Activated T-cell treated with anti-CD3 and anti-CD28 coated beads, Interleukin-2, amount 50 U/mL, for 1 hour (primary cell): ENCODE results near the gene TAF11L10.
"Not testable (repeated sequence)": the region's sequence is repeated elsewhere in the genome, so short reads cannot be mapped to it uniquely, and the experiment has no call there.

Experiments
- DNase-seq: peaks from one replicate; pipeline ENCODE4 v3.0.0-alpha.2; 2020

TAF11L10 gene

DNA sequence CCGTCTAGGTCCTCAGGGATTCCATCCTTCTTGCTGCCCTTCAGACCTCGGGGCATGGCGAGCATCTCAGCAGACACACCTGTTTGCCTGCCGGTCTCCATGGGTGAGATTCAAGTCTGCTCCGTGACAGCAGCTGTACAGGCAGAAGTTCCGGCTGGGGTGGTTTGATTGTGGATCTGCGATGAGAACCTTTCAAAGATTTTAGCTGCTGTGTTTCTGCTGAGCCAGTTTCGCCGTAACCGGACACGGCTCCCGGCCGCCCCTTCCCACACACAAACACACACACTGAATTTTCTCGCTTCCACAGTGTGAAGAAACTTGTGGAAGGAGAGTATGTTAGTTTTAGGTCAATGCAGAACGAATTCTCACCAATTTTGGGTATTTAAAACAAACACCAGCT, at the start of gene TAF11L10:
Gene TAF11L10, minus strand, starts transcription at position 101 of the 400 bp plus-strand sequence.
- not testable (repeated sequence) for DNase-seq

DNA sequence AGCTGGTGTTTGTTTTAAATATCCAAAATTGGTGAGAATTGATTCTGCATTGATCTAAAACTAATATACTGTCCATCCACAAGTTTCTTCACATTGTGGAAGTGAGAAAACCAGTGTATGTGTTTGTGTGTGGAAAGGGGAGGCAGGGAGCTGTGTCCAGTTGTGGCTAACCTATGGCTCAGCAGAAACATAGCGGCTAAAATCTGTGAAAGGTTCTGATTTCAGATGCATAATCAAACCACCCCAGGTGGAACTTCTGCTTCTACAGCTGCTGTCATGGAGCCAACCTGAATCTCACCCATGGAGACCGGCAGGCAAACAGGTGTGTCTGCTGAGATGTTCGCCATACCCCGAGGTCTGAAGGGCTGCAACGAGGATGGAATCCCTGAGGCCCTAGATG, 36.5 kb upstream of the TAF11L10 start, which contains the start of gene TAF11L14:
Gene TAF11L14, plus strand, starts transcription at position 301 of the 400 bp plus-strand sequence.
- DNase-seq = no peak

DNA sequence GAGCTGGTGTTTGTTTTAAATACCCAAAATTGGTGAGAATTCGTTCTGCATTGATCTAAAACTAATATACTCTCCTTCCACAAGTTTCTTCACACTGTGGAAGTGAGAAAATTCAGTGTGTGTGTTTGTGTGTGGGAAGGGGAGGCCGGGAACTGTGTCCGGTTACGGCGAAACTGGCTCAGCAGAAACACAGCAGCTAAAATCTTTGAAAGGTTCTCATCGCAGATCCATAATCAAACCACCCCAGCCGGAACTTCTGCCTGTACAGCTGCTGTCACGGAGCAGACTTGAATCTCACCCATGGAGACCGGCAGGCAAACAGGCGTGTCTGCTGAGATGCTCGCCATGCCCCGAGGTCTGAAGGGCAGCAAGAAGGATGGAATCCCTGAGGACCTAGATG, 34.2 kb upstream of the TAF11L10 start, which contains the start of gene TAF11L13:
Gene TAF11L13, plus strand, starts transcription at position 301 of the 400 bp plus-strand sequence.
- not testable (repeated sequence) for DNase-seq

DNA sequence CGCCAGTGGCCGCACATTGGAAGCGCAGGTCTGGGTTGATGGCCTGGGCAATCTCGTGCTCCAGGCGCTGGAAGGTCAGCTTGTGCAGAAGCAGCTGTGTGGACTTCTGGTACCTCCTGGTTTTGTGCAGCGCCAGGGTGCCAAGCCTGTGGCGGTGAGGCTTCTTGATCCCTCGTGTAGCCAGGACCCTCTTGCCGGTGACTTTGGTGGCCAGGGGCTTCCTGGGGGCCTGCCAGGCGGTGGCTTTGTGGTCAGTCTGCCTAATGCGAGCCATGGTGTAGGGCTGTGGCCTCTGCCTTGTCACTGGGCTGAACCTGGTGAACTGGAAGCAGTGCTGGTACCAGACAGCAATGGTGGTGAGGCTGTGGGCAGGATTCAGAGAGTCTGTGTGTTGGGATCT, 28.1 kb upstream of the TAF11L10 start:
- no peak for DNase-seq

DNA sequence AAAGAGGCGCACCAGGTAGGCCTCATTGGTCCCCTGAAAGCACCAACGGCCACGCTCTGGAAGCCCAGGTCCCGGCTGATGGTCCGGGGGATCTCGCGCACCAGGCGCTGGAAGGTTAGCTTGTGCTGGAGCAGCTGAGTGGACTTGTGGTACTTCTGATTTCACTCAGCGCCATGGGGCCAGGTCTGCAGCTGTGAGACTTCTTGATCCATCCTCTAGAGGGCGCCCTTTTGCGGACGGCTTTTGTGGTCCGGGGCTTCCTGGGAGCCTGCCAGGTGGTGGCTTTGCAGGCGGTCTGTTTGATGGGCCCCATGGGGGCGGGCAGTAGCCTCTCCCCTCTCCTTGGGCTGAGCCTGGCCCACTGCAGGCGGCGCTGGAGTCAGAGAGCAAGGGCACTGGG, 23.0 kb upstream of the TAF11L10 start:
- no peak for DNase-seq

DNA sequence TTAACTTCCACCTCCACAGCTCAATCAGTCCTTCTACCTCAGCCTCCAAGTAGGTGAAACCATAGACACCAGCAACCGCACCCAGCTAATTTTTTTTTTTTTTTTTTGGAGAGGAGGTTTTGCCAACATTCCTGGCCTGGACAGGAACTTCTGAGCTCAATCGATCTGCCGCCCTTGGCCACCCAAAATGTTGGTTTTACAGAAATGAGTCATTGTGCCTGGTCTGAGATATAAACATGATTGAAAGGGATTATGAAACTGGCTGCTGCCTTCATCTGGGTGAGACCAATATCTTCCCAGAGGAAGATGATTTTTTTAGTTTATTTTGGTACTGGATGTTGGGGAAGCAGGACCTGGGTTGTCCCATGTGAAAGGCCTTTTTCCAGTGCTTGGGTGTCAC, 21.7 kb upstream of the TAF11L10 start:
- no peak for DNase-seq

DNA sequence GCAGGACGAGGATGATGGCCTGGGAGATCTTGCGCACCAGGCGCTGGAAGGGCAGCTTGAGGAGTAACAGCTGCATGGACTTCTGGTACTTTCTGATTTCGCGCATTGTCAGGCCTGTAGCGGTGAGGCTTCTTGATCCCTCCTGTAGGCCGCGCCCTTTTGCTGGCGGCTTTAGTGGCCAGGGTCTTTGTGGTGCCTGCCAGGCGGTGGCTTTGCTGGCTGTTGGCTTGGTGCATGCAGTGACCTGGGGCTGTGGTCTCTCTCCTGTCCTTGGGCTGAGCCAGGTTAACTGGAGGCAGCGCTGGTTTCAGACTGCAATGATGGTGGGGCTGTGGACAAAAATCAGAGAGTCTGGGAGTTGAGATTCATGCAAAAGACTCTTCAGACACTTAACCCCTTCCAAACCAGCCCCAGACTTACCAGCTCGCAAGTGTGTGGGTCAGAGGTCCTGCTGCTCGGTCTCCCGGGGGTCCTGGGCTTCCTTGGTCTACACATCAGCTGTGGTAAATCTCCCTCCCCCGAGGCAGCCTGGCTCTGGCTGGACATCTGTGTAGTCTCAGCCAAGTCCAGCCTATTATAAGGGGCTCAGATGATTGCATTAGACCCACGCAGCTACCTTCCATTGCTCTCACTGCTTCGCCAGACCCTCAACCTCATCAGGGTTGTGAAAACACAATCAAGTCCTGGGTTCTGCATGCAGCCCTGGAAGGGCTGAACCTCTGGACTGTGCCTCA, 17.4 kb upstream of the TAF11L10 start:
- DNase-seq = no peak

DNA sequence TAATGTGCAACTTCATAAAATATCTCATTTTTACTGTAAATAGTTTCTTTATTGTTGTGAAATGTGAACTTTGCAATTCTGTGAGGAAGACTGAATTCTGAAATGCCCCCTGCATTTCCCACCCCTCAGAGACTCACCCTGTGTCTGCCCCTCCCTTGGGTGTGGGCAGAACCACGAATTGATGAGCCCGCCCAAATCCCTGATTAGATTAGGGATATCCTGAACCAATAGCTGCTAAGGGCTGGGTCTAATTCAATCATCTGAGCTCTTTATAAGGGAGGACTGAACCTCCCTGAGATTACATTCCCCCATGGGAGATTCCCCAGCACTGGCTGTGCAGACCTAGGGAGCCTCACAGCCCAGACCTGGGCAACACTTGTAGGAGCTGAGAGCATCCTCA, 12.5 kb upstream of the TAF11L10 start, which contains the start of gene TAF11L12:
Gene TAF11L12, plus strand, starts transcription at position 301 of the 400 bp plus-strand sequence.
- DNase-seq = not testable (repeated sequence)

DNA sequence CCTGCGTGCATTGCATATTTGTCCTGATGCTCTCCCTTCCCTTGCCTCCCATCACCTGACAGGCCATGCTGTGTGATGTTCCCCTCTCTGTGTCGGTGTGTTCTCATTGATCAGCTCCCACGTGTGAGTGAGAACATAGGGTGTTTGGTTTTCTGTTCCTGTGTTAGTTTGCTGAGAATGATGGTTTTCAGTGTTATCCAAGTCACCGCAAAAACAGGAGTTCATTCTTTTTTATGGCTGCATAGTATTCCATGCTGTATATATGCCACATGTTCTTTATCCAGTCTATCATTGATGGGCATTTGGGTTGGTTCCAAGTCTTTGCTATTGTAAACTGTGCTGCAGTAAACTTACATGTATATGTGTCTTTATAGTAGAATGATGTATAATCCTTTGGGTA, 9.8 kb upstream of the TAF11L10 start:
- not testable (repeated sequence) for DNase-seq

DNA sequence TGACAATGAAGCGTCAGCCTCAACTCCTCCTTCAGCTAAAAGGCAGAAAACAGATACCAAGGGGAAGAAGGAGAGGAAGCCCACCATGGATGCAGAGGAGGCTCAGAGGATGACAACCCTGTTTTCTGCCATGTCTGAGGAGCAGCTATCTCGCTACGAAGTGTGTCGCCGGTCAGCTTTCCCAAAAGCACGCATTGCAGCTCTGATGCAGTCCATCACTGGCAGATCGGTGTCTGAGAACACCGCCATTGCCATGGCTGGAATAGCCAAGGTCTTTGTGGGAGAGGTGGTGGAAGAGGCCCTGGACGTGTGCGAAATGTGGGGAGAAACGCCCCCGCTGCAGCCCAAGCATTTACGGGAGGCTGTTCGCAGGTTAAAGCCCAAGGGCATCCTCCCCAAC, 7.3 kb upstream of the TAF11L10 start:
- no peak for DNase-seq

DNA sequence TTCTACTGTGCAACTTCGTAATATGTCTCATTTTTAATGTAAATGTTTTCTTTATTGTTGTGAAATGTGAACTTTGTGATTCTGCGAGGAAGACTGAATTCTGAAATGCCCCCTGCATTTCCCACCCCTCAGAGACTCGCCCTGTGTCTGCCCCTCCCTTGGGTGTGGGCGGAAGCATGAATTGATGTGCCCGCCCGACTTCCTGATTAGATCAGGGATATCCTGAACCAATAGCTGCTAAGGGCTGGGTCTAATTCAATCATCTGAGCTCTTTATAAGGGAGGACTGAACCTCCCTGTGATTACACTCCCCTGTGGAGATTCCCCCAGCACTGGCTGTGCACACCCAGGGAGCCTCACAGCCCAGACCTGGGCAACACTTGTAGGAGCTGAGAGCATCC, 6.3 kb upstream of the TAF11L10 start, which contains the start of gene TAF11L11:
Gene TAF11L11, plus strand, starts transcription at position 304 of the 400 bp plus-strand sequence.
- not testable (repeated sequence) for DNase-seq

DNA sequence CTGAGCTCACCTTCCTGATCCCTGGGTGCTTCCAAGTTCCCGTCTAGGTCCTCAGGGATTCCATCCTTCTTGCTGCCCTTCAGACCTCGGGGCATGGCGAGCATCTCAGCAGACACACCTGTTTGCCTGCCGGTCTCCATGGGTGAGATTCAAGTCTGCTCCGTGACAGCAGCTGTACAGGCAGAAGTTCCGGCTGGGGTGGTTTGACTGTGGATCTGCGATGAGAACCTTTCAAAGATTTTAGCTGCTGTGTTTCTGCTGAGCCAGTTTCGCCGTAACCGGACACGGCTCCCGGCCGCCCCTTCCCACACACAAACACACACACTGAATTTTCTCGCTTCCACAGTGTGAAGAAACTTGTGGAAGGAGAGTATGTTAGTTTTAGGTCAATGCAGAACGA, 3.4 kb downstream of the TAF11L10 start, which contains the start of gene TAF11L9:
Gene TAF11L9, minus strand, starts transcription at position 140 of the 400 bp plus-strand sequence.
- not testable (repeated sequence) for DNase-seq

DNA sequence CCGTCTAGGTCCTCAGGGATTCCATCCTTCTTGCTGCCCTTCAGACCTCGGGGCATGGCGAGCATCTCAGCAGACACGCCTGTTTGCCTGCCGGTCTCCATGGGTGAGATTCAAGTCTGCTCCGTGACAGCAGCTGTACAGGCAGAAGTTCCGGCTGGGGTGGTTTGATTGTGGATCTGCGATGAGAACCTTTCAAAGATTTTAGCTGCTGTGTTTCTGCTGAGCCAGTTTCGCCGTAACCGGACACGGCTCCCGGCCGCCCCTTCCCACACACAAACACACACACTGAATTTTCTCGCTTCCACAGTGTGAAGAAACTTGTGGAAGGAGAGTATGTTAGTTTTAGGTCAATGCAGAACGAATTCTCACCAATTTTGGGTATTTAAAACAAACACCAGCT, 6.8 kb downstream of the TAF11L10 start, which contains the start of gene TAF11L8:
Gene TAF11L8, minus strand, starts transcription at position 101 of the 400 bp plus-strand sequence.
- not testable (repeated sequence) for DNase-seq

DNA sequence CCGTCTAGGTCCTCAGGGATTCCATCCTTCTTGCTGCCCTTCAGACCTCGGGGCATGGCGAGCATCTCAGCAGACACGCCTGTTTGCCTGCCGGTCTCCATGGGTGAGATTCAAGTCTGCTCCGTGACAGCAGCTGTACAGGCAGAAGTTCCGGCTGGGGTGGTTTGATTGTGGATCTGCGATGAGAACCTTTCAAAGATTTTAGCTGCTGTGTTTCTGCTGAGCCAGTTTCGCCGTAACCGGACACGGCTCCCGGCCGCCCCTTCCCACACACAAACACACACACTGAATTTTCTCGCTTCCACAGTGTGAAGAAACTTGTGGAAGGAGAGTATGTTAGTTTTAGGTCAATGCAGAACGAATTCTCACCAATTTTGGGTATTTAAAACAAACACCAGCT, 12.0 kb downstream of the TAF11L10 start, which contains the start of gene TAF11L7:
Gene TAF11L7, minus strand, starts transcription at position 101 of the 400 bp plus-strand sequence.
- not testable (repeated sequence) for DNase-seq
